Erythroblast (primary cell): ENCODE measurements around the gene EPHA1.
"Not testable (repeated sequence)": the region's sequence is repeated elsewhere in the genome, so short reads cannot be mapped to it uniquely, and the experiment has no call there.

Experiments used
- DNase-seq, 2 experiments: peaks; one replicate each; lab custom pipeline; 2025; lab: John Stamatoyannopoulos, UW
- GATA1 ChIP-seq: IDR thresholded peaks from 2 replicates; pipeline ENCODE4 v1.6.1; 2011; ENCODE audit warnings: low read depth, mild to moderate bottlenecking, control low read depth, low read length, moderate library complexity
- POLR2A ChIP-seq: IDR thresholded peaks from 2 replicates; pipeline ENCODE4 v1.6.1; 2011; ENCODE audit warnings: mild to moderate bottlenecking, low read length

EPHA1 gene

DNA sequence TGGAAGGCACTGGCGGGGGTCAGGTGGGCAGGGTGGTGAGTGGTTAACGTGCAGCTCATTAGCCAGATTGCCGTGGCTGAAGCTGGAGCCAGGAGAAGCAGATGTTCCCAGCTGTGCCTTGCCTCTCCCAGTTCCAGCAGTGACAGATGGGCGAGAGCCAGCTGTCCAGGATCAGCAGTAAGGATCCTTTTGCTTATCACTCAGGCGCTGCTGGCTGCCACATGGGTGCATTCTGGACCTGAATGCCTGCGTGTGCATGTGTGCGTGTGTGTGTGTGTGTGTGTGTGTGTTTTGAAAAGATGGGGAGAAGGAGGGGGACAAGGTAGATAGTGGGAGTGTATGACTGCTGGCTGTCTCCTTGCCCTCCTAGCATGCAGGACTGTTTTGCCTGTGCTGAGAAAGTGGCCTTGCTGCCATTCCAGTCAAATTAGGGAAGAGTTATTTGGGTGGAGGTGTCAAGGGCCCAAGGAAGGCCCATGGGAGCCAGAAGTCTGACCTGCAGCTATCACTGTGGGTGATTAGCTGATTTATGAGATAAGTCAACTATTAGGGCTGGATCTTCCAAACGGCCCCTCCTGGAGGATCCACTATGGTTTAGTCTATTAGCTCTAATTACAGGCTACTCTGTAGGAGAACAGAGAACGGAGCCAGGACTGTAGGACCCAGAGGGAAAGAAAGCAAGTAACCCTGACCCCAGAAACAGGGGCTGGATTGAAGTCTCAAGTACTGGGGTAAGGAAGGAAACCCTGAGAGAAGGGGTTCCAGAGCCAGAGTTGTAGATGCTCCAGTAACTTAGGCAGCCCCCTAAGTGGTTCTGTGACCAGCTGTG, 3.3 kb downstream of the EPHA1 start:
- TF ChIP-seq GATA1, result no peak
- no peak for TF ChIP-seq POLR2A
- DNase-seq, result no peak

DNA sequence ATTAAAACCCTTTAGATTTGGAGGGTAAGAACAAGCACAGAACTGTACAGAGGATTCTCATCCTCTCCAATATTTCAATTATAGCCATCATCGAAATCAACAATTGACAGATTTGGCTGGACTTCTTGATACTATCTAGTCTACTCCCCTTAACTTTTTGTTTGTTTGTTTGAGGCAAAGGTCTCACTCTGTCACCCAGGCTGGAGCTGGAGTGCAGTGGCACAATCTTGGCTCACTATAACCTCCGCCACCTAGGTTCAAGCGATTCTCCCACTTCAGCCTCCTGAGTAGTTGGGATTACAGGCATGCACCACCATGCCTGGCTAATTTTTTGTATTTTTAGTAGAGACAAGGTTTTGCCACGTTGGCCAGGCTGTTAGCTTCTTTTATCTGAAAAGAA, 6.4 kb downstream of the EPHA1 start:
- DNase-seq, result not testable (repeated sequence)

DNA sequence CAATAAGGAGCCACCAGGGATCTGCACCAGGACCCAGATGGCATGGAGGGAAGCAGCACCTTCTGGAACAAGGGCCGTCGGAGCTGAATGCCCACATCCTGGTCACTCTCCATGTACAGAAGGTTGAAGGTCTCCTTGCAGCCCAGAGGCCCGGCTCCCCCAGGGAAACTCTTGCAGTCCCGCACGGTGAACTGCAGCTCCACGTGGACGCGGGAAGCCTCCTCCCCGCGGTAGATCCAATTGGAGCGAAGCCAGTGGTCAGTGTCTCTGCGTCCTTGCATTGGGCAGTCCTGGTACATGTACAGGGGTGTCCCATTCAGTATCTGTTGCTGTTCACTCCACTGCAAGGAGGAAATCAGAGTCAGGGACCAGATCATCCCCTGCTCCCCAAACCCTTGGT, 7.4 kb downstream of the EPHA1 start:
- TF ChIP-seq POLR2A (no peak), GATA1 (no peak)
- no peak for DNase-seq

DNA sequence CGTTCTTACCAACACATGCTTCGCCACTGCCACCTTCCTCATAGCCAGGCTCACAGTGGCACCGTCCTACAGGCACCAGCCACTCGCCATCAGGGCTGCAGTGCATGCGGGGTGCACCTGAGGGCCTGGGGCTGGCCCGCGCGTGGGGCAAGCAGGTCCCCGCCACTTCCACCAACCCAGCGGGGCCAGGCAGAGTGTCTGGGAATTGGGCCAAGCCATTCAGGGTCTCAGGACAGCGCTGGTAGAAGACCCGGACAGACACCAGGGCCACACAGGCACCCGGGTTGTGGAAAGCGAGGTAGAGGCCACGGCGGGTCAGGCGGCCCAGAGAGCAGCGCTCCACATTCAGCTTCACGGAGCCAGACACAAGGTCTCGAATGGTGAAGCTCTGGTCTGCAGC, 9.0 kb downstream of the EPHA1 start:
- TF ChIP-seq GATA1 (no peak), POLR2A (no peak)

DNA sequence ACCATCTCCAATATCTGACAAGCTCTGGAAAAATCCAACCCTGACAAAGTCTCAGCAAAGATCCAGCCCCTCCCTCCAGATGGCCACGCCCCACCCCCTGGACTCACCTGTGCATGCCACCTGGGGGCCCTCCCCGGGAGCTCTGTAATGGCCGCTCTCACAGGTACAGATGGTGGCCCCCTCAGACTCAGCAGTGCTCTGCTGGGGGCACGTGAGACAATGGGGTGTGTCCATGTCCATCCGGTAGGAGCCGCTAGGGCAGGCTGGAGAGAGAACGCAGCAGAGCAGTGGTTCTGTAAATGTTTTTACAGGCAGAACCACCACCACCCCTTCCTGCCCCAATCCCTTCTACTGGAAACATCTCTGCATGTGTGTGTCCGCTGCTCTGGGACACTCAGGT, 9.5 kb downstream of the EPHA1 start:
- no peak for DNase-seq
- TF ChIP-seq GATA1 (no peak), POLR2A (no peak)

More for the DNA sequence above, 9.0 kb downstream of the EPHA1 start:
- no peak for DNase-seq

DNA sequence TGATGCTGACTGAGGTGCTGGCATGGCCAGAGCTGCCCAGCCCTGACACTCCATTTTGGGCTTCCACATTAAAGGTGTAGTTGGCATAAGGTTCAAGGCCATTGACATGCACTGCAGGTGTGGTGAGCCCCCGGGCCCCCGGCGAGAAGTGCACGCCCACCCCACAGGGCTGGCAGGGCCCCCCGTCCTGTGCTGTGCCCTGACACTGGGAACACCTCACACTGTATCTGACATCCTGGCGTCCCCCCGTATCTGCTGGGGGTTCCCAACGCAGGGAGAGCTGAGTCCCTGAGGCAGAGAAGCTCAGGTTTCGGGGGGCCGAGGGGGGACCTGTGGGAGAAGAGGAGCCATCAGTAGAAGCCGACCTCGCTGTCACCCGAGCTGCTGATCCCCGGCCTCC, 10.0 kb downstream of the EPHA1 start:
- TF ChIP-seq POLR2A (no peak), GATA1 (no peak)
- no peak for DNase-seq

DNA sequence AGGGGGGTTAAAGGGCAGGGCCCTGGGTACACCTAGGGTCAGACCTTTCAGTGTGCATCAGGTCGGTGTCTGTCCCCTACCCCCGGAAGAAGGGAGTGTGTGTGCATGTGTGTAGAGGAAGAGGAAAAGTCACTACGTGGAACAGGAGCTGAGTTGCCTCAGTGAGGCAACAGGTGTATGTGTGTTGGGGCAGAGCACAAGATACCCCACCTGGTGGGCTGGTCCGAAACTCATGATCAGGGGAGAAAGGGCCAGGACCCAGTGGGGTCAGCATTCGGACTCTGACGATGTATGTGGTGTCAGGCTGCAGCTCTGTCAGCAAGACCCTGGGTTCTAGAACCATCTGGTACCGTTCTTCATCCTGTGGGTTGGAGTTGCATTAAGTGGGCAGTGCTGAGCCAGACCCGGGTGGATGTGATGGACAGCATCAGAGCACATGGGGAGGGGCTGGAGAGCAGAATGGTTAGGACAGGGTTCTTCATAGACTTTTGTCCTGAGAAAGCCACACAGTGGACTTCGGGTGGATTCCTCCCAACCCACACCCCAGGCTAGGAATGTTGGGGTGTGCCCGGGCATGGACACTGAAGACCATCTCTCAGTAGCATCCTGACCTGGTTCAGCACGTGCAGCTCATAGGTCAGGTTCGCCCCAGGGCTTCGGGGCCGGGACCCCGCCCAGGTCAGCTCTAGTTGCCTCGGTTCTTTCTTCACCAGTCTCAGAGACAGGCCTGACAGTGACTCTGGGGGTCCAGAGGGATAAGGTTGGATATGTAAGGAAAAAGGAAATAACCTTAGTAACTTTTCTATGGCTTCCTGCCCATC, 10.7 kb downstream of the EPHA1 start:
- DNase-seq, result no peak
- TF ChIP-seq POLR2A (no peak), GATA1 (no peak)

DNA sequence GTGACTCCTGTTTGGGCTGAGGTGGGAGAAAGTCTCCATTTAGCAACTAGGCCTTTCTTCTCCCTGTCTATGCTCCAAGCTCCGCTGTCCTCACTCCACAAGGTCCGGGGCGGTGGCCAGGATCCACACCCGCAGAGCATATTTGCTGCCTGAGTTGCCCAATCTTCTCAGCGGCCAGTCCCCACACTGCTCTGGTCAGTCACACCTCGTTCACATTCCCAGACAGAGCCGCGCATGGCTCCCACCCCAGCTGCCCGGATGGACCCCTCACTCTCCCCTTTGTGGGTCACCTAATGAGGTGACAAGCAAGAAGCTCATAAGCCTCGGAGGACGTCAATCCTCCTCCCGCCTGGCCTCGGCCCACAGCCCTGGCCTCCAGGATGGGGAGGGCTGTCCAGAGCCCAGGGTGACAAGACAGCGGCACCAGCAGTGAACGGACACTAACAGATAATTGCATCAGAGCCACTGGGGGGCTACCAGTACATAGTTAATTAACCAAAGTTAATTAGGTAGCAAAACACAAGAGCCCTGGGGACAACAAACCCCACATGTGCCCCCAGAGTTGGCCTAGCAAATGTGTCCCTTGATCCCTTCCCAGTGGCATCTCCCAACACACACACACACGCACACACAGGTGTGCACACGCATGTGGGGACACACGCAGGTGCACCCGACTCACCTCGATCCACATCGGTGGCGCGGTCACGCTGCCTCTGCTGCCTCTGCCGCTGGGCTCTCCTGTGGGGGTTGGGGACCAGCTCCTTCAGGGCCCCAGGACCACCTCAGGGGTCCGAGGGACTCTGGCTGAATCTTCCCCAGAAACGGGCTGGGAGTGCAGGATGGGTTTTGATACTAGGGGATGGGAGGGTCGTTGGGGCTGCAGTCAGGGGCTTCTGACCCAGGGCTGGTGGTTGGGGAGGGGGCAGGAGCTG, 11.8 kb downstream of the EPHA1 start:
- DNase-seq, result no peak
- TF ChIP-seq GATA1 (no peak), POLR2A (no peak)

DNA sequence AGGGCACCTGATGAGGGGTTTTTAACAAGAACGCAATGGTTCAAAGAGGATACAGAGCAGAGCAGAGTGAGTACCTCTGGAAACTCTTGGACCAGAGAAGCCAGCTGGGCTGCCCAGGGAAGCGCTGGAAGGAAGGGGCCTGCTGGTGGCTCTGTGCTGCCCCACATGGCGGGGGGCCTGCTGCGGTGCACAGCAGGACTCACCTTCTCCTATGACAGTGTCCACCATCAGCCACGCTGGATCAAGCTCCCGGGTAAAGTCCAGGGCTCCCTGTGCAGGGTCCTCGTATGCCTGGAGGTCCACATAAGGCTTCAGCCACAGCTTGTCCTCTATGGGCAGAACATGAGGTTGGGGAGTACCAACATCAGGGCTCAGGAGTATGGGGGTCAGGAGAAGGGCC, 12.5 kb downstream of the EPHA1 start:
- DNase-seq, result no peak
- TF ChIP-seq GATA1, result no peak
- no peak for TF ChIP-seq POLR2A

DNA sequence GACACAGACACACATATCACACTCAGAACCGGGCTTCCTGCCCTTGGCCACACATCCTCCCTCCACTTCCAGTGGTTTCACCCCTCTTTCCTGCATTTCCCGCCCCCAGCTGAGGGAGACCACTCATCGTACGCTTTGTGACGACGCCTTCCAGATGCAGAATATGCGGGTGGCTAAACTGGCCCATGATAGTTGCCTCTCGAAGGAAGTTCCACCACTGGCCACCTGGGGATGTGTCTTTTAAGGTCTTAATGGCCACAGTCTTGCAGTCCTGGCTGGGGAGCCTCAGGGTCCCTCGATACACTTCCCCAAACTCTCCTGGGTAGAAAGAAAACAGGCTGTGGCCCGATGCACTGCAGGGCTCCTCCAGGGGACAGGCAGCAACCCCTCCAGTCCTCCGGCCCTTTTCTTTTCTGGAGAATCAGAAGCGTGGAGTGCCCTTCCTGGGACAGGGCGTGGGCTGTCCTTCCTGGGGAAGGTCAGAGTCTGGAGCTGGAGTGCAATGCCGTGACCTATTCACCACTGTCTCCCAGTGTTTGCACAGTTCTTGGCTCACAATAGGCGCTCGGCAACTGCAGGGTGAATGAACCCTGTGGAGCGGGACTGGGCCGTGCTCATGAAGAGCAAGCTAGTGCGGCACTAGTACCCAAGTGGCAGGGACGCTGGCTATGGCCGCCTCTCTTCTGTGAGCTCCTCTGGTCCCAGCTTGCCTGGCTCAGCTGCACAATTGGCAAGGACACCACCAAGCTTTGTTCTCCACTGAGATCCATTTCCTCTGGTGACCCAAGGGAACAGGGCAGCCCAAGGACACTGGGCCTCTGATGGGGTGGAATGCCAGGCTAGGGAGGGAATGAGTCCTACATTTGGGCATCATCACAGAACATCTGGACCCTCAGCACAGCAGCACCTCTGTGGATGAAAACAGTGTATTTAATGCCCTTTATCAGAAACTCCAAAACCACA, 13.2 kb downstream of the EPHA1 start:
- no peak for DNase-seq
- no peak for TF ChIP-seq GATA1

DNA sequence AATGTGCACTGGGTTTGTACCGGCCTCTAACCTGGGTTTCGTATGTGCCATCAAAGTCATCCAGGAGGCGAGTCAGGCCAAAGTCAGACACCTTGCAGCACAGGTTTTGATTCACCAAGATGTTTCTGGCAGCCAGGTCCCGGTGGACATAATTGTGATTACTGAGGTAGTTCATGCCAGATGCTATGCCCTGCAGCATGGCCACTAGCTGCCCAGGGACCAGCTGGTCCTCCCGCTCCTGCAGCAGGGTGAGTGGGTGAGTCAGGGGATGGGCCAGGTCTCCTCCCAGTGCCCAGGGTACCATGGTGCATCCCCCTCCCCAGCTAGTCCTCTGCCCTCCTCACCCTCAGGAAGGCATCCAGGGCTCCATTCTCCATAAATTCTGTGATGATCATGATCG, 13.9 kb downstream of the EPHA1 start:
- no peak for DNase-seq
- TF ChIP-seq GATA1 (no peak), POLR2A (no peak)

DNA sequence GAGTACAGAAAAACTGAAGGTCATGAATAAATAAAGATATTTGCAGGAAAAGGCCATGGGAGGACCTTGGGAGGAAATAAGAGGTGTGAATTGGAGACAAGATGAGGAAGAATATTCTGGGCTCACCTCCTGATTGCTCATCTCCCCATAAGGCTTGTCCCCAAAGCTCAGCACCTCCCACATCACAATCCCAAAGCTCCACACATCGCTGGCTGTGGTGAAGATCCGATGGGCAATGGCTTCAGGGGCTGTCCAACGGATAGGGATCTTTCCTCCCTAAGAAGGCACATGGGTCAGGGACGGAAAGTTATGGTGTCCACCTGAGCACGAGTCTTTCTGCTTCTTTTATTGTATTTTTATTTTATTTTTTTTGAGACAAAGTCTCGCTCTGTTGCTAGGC, 14.6 kb downstream of the EPHA1 start:
- TF ChIP-seq GATA1 (no peak), POLR2A (no peak)
- DNase-seq, result no peak
